BJ (cell line): ENCODE data around the gene CTSZ. TPM values are rescaled to one million over a fixed set of nuclear protein-coding genes. Genes with fewer than 3 reads are reported as not detected.

ENCODE experiments used
- CTCF ChIA-PET: fragments of 350-600 bp; formaldehyde crosslinking; extraction: SDS; loops from one replicate; lab custom pipeline; 2021; ENCODE audit warnings: antibody characterized with exemption, inconsistent platforms; lab: Yijun Ruan, JAX
- POLR2A ChIA-PET: fragments of 300-600 bp; sonication (Branson Sonifier 250); formaldehyde crosslinking; extraction: SDS; loops from one replicate; lab custom pipeline; 2021; ENCODE audit warnings: antibody characterized with exemption; lab: Charles Lee
- DNase-seq: peaks from one replicate; pipeline ENCODE4 v3.0.0-alpha.2; 2011; ENCODE audit warnings: low read depth
- H3K27me3 ChIP-seq: 2 replicates; pipeline ENCODE4 v1.6.0; 2011; ENCODE audit warnings: low read length; ENCODE audit not compliant: control insufficient read depth, insufficient read depth
- H3K36me3 ChIP-seq: 2 replicates; pipeline ENCODE4 v1.5.1; 2011; ENCODE audit warnings: low read length; ENCODE audit not compliant: control insufficient read depth, insufficient read depth
- H3K4me3 ChIP-seq: 2 replicates; pipeline ENCODE4 v1.5.1; 2011; ENCODE audit warnings: low read depth, mild to moderate bottlenecking, control low read depth, low read length
- polyA plus RNA-seq: library from polyadenylated mRNA; depleted of rRNA; stranded (reverse); fragments of >200 nt; gene quantifications from 2 replicates; pipeline ENCODE4 v1.2.3, GENCODE V29; 2011
- TF ChIP-seq, protein P1 (sequence below): IDR thresholded peaks from 2 replicates; pipeline ENCODE4 v1.5.1; 2011; ENCODE audit warnings: low read depth, mild to moderate bottlenecking, control low read depth, inconsistent platforms, low read length, moderate library complexity; ENCODE audit not compliant: insufficient read depth

CTSZ gene
- polyA plus RNA-seq, 1 experiment, result 288 TPM

DNA sequence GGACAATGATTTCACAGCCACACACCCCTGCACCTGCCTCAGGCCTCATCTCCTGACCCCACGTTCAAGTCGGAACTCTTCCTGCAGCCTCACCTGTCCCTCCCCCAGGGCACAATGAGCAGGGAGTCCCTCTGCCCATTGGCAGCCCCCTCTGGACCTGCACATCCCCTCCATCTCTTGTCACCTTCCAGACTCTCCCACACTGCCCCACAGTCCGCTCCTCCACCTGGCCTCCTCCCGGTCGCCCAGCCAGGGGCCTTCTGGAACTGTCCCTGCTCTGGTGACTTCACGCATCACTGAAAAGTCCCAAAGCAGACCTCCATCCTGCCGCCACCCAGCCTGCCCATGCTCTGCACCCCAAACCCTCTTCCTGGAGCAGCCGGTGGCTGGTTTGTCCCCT, 4.7 kb downstream of the CTSZ start:
- ChIA-PET POLR2A (no interaction called here), CTCF (no interaction called here)
- no peak overlapping the region for H3K4me3 ChIP-seq
- peaks cover 27% of the 10 kb centered on the region for H3K36me3 ChIP-seq
- H3K27me3 ChIP-seq, result no peaks in the 10 kb centered on the region
- TF ChIP-seq, protein P1, sequence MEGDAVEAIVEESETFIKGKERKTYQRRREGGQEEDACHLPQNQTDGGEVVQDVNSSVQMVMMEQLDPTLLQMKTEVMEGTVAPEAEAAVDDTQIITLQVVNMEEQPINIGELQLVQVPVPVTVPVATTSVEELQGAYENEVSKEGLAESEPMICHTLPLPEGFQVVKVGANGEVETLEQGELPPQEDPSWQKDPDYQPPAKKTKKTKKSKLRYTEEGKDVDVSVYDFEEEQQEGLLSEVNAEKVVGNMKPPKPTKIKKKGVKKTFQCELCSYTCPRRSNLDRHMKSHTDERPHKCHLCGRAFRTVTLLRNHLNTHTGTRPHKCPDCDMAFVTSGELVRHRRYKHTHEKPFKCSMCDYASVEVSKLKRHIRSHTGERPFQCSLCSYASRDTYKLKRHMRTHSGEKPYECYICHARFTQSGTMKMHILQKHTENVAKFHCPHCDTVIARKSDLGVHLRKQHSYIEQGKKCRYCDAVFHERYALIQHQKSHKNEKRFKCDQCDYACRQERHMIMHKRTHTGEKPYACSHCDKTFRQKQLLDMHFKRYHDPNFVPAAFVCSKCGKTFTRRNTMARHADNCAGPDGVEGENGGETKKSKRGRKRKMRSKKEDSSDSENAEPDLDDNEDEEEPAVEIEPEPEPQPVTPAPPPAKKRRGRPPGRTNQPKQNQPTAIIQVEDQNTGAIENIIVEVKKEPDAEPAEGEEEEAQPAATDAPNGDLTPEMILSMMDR, result no peak
- no peak for DNase-seq

DNA sequence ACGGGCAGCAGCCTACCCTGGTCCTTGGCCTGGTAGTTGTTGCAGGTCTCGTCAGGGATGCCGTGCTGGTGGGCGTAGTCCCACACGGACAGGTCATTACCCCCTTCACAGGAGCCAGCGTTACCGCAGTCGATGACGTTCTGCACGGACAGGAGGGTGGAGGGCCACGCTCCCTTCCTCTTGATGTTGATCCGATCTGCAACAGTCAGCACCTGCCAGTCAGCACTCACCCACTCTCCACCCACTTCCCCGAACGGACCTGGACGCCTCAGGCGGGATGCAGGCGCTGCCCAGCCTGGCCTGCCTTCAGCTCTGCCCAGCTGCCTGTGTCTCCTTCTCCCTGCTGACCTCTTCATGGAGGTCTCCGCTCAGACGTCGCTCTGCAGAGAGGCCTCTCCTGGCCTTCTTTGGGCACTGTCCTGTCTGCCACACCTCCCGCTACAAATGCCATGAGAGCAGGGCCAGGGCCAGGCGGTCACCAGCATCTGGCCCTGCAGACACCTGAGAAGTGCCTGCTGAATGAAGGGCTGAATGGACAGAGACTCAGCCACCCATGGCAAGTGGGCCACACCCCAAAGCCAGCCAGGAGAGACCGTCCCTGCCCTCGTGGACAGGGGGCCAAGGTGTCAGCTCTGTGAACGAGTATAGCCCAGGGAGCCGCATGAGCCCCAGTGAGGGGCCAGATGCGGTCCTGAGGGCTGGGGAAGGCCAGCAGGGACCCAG, 5.4 kb downstream of the CTSZ start:
- CTCF ChIA-PET, result interaction anchor here (1.6 kb wide), 1 partner anchor 12 kb away, joined by 5 read pairs; no protein-coding TSS in a partner anchor
- no peak for DNase-seq

DNA sequence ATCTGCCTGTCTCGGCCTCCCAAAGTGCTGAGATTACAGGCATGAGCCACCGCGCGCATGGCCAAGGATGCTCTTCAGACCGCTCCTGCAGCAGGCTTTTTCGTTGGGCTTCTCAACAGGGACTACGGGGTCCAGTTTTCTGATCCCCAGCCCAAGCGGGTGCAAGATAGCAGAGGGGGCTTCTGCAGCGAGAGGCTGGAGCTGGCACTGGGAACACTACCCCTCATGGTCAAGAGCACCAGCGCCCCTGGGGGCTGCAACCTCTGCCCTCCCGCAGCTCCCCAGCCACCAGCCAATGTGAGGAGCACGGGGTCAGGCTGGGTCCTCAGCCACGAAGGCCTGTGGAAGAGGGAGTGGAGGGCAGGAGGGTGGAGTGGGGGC, 6.0 kb downstream of the CTSZ start:
- Histone ChIP-seq H3K4me3 (no peak overlapping the region), H3K36me3 (peaks cover 34% of the 10 kb centered on the region), H3K27me3 (no peaks in the 10 kb centered on the region)
- no peak for DNase-seq
- CTCF ChIA-PET, result interaction anchor here (0.6 to 1.6 kb wide), 2 partner anchors 11 to 21 kb away, joined by 3 to 5 read pairs; no protein-coding TSS in a partner anchor
- POLR2A ChIA-PET, result no interaction called here
- TF ChIP-seq, protein P1, result no peak

More for the DNA sequence above, 5.4 kb downstream of the CTSZ start:
- no peak overlapping the region for H3K4me3 ChIP-seq
- POLR2A ChIA-PET, result no interaction called here
- H3K27me3 ChIP-seq, result no peaks in the 10 kb centered on the region
- TF ChIP-seq, protein P1, result no peak
- peaks cover 31% of the 10 kb centered on the region for H3K36me3 ChIP-seq

DNA sequence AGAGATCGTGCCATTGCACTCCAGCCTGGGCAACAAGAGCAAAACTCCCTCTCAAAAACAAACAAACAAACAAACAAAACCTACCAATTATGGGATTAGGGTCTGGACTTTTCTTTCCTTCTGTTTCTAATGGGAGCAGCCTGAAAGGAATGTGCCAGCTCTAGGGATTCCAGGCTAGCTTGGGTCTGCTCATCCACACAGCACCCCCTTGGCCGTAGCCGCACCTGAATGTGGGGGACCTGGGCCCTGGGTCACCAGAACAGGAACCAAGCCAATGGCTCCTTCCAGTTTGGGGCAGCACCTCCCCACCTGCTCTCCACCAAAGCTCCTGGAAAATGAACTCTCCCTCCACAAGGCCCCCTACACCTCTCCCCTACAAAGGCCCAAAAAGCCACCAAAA, 6.7 kb downstream of the CTSZ start:
- Histone ChIP-seq H3K27me3 (no peaks in the 10 kb centered on the region), H3K36me3 (peaks cover 40% of the 10 kb centered on the region), H3K4me3 (no peak overlapping the region)
- TF ChIP-seq, protein P1, result no peak
- ChIA-PET CTCF (interaction anchor here (0.6 to 1.6 kb wide), 2 partner anchors 11 to 22 kb away, joined by 3 to 5 read pairs; no protein-coding TSS in a partner anchor), POLR2A (no interaction called here)
- no peak for DNase-seq

DNA sequence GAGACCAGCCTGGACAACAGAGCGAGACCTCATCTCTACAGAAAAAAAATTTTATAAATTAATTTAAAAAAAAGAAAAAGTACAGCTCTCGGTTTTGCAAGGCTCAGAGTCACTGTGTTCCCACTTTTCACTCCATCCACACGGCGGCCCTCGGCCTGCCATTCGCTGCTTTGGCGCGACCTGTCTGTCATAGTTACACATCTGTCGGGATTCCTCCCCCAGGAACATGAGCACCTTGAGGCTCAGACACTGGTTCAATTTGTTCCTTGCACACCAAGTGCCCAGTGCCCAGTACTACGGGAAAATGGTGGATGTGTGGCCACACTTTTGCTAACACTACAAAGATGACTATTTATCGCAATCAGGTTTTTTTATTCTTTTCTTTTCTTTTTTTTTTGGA, 8.4 kb downstream of the CTSZ start:
- Histone ChIP-seq H3K27me3 (no peaks in the 10 kb centered on the region), H3K4me3 (no peak overlapping the region), H3K36me3 (peaks cover 41% of the 10 kb centered on the region)
- TF ChIP-seq, protein P1, result no peak
- no peak for DNase-seq
- CTCF ChIA-PET, result interaction anchor here (0.6 kb wide), 1 partner anchor 31 kb away, joined by 3 read pairs; no protein-coding TSS in a partner anchor
- POLR2A ChIA-PET, result no interaction called here
